GM23338 (cell line): Measurements from ENCODE around the gene MATK.

Experiments used
- CREB1 ChIP-seq: fragments of 250-450 bp; sonication (Bioruptor Pico); IDR thresholded peaks from 2 replicates; pipeline ENCODE4 v1.5.0; 2020; ENCODE audit warnings: low read depth, mild to moderate bottlenecking, moderate library complexity
- EZH2 ChIP-seq: fragments of 200-600 bp; sonication (generic); IDR thresholded peaks from one replicate; pipeline ENCODE4 v1.8.0; 2017; ENCODE audit warnings: antibody characterized with exemption, mild to moderate bottlenecking, low read depth; ENCODE audit not compliant: unreplicated experiment
- EZH2phosphoT487 ChIP-seq: fragments of 200-600 bp; sonication (generic); IDR thresholded peaks from one replicate; pipeline ENCODE4 v1.8.1; 2018; ENCODE audit warnings: antibody characterized with exemption; ENCODE audit not compliant: unreplicated experiment
- NANOG ChIP-seq: IDR thresholded peaks from 2 replicates; pipeline ENCODE4 v1.6.1; 2016; ENCODE audit warnings: antibody characterized with exemption, borderline replicate concordance
- POLR2AphosphoS5 ChIP-seq: IDR thresholded peaks from 2 replicates; pipeline ENCODE4 v1.6.1; 2016; ENCODE audit warnings: antibody characterized with exemption, low read depth
- STAT1 ChIP-seq: IDR thresholded peaks from one replicate; pipeline ENCODE4 v1.6.1; 2016; ENCODE audit warnings: antibody characterized with exemption; ENCODE audit not compliant: unreplicated experiment
- ZNF114 ChIP-seq: fragments of 250-450 bp; sonication (Bioruptor Pico); IDR thresholded peaks from 2 replicates; pipeline ENCODE4 v1.5.0; 2020; ENCODE audit warnings: mild to moderate bottlenecking, moderate library complexity
- TF ChIP-seq, protein P1 (sequence below), 2 experiments: fragments of 200-600 bp in 1 of 2; sonication (generic) in 1 of 2; conservative IDR thresholded peaks; 2 replicates each; pipeline versions ENCODE4 v1.5.1 to v1.6.1; 2016 to 2017; ENCODE audit warnings: antibody characterized with exemption in 2 of 2, low read depth in 2 of 2, mild to moderate bottlenecking in 2 of 2, moderate library complexity in 1 of 2
- TF ChIP-seq, protein P2 (sequence below): IDR thresholded peaks from one replicate; pipeline ENCODE4 v1.6.1; 2018; ENCODE audit warnings: antibody characterized with exemption; ENCODE audit not compliant: unreplicated experiment

DNA sequence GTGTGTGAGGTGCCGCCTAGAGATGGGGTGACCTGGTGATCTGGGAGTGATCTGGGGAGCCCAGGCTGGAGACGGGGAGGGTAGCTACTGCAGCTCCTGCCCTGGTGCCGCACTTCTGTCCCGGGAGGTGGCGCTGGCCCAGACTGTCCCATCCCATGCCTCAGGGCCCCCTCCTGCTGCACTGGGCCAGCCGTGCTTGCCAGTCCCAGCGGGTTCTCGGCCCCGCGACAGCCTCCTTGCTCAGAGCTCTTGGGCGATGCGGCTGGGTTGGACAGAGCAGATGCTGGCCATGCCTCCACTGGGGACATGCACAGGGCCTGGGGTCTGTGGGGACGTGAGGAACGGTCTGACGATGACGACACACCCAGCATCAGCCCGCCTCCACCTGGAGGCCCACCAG is 16.7 kb downstream of the MATK start:
- TF ChIP-seq, protein P1, sequence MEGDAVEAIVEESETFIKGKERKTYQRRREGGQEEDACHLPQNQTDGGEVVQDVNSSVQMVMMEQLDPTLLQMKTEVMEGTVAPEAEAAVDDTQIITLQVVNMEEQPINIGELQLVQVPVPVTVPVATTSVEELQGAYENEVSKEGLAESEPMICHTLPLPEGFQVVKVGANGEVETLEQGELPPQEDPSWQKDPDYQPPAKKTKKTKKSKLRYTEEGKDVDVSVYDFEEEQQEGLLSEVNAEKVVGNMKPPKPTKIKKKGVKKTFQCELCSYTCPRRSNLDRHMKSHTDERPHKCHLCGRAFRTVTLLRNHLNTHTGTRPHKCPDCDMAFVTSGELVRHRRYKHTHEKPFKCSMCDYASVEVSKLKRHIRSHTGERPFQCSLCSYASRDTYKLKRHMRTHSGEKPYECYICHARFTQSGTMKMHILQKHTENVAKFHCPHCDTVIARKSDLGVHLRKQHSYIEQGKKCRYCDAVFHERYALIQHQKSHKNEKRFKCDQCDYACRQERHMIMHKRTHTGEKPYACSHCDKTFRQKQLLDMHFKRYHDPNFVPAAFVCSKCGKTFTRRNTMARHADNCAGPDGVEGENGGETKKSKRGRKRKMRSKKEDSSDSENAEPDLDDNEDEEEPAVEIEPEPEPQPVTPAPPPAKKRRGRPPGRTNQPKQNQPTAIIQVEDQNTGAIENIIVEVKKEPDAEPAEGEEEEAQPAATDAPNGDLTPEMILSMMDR (conservative IDR thresholded peaks at IDR 0.05; ENCODE audit: low read depth in 2 of 2), result peak in 1 of 2 experiments; percentile 35; a peak in 1 of 4 replicates
- no peak for TF ChIP-seq EZH2
- TF ChIP-seq, protein P2, sequence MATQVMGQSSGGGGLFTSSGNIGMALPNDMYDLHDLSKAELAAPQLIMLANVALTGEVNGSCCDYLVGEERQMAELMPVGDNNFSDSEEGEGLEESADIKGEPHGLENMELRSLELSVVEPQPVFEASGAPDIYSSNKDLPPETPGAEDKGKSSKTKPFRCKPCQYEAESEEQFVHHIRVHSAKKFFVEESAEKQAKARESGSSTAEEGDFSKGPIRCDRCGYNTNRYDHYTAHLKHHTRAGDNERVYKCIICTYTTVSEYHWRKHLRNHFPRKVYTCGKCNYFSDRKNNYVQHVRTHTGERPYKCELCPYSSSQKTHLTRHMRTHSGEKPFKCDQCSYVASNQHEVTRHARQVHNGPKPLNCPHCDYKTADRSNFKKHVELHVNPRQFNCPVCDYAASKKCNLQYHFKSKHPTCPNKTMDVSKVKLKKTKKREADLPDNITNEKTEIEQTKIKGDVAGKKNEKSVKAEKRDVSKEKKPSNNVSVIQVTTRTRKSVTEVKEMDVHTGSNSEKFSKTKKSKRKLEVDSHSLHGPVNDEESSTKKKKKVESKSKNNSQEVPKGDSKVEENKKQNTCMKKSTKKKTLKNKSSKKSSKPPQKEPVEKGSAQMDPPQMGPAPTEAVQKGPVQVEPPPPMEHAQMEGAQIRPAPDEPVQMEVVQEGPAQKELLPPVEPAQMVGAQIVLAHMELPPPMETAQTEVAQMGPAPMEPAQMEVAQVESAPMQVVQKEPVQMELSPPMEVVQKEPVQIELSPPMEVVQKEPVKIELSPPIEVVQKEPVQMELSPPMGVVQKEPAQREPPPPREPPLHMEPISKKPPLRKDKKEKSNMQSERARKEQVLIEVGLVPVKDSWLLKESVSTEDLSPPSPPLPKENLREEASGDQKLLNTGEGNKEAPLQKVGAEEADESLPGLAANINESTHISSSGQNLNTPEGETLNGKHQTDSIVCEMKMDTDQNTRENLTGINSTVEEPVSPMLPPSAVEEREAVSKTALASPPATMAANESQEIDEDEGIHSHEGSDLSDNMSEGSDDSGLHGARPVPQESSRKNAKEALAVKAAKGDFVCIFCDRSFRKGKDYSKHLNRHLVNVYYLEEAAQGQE, result no peak
- TF ChIP-seq CREB1, result no peak
- no peak for TF ChIP-seq POLR2AphosphoS5
- TF ChIP-seq EZH2phosphoT487, result no peak
- no peak for TF ChIP-seq NANOG
- TF ChIP-seq ZNF114 (CRISPR knock-in tag), result no peak
- TF ChIP-seq STAT1, result no peak
